KMS-11 (cell line): ENCODE results near the gene TCF12.

Experiments
- H2AFZ ChIP-seq: fragments of 200-600 bp; sonication (generic); 2 replicates; pipeline ENCODE4 v1.6.1; 2016; ENCODE audit warnings: antibody characterized with exemption, mixed run types, low read depth
- H3K27ac ChIP-seq: fragments of 200-600 bp; sonication (generic); 2 replicates; pipeline ENCODE4 v1.6.1; 2016; ENCODE audit warnings: mild to moderate bottlenecking, mixed run types
- H3K27me3 ChIP-seq: fragments of 200-600 bp; sonication (generic); 2 replicates; pipeline ENCODE4 v1.6.1; 2017; ENCODE audit warnings: mild to moderate bottlenecking, low read depth, mixed run types, moderate library complexity; ENCODE audit not compliant: insufficient read depth
- H3K36me3 ChIP-seq: fragments of 200-600 bp; sonication (generic); 2 replicates; pipeline ENCODE4 v1.6.1; 2017; ENCODE audit warnings: mild to moderate bottlenecking, mixed run types; ENCODE audit not compliant: insufficient read depth
- H3K4me1 ChIP-seq: fragments of 200-600 bp; sonication (generic); 2 replicates; pipeline ENCODE4 v1.6.1; 2016; ENCODE audit warnings: mild to moderate bottlenecking, low read depth, mixed run types; ENCODE audit not compliant: poor library complexity, severe bottlenecking
- H3K4me2 ChIP-seq: fragments of 200-600 bp; sonication (generic); 2 replicates; pipeline ENCODE4 v1.7.0; 2016; ENCODE audit warnings: mild to moderate bottlenecking, mixed run types
- H3K4me3 ChIP-seq: fragments of 200-600 bp; sonication (generic); IDR thresholded peaks from 2 replicates; pipeline ENCODE4 v1.6.1; 2017; ENCODE audit warnings: low read depth, low read length, mixed read lengths; ENCODE audit not compliant: insufficient read depth
- H3K79me2 ChIP-seq: fragments of 200-600 bp; sonication (generic); 2 replicates; pipeline ENCODE4 v1.6.1; 2016; ENCODE audit warnings: low read depth, mixed run types; ENCODE audit not compliant: insufficient read depth
- H3K9ac ChIP-seq: fragments of 200-600 bp; sonication (generic); 2 replicates; pipeline ENCODE4 v1.6.1; 2016; ENCODE audit warnings: mild to moderate bottlenecking, mixed run types
- H4K20me1 ChIP-seq: fragments of 200-600 bp; sonication (generic); 2 replicates; pipeline ENCODE4 v1.6.1; 2016; ENCODE audit warnings: mild to moderate bottlenecking, mixed run types; ENCODE audit not compliant: insufficient read depth
- TF ChIP-seq, protein P1 (sequence below): fragments of 200-600 bp; sonication (generic); conservative IDR thresholded peaks from 2 replicates; pipeline ENCODE4 v1.6.1; 2017; ENCODE audit warnings: low read depth, mild to moderate bottlenecking, antibody characterized with exemption, low read length, moderate library complexity, mixed read lengths

The TCF12 gene

GRCh38 chr15:57198654-57199291 is 280.3 kb downstream of the TCF12 start:
- Histone ChIP-seq H3K9ac (no peak overlapping the region), H3K27ac (peak overlapping the region; percentile 1; the same call in 1 of the 2 replicates), H3K36me3 (no peaks in the 10 kb centered on the region), H3K4me3 (no peak overlapping the region), H3K4me2 (peak overlapping the region; percentile 0; the same call in 1 of the 2 replicates), H3K27me3 (no peaks in the 10 kb centered on the region), H3K4me1 (peaks cover 18% of the 10 kb centered on the region), H4K20me1 (no peaks in the 10 kb centered on the region), H3K79me2 (no peaks in the 10 kb centered on the region), H2AFZ (no peak overlapping the region)
- TF ChIP-seq, protein P1, sequence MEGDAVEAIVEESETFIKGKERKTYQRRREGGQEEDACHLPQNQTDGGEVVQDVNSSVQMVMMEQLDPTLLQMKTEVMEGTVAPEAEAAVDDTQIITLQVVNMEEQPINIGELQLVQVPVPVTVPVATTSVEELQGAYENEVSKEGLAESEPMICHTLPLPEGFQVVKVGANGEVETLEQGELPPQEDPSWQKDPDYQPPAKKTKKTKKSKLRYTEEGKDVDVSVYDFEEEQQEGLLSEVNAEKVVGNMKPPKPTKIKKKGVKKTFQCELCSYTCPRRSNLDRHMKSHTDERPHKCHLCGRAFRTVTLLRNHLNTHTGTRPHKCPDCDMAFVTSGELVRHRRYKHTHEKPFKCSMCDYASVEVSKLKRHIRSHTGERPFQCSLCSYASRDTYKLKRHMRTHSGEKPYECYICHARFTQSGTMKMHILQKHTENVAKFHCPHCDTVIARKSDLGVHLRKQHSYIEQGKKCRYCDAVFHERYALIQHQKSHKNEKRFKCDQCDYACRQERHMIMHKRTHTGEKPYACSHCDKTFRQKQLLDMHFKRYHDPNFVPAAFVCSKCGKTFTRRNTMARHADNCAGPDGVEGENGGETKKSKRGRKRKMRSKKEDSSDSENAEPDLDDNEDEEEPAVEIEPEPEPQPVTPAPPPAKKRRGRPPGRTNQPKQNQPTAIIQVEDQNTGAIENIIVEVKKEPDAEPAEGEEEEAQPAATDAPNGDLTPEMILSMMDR, result no peak

GRCh38 chr15:57201578-57201977 is 283.1 kb downstream of the TCF12 start:
- H3K27me3 ChIP-seq, result no peaks in the 10 kb centered on the region
- no peaks in the 10 kb centered on the region for H3K36me3 ChIP-seq
- H3K79me2 ChIP-seq, result no peaks in the 10 kb centered on the region
- H3K4me3 ChIP-seq, result no peak overlapping the region
- no peak overlapping the region for H3K27ac ChIP-seq
- no peak overlapping the region for H3K9ac ChIP-seq
- no peaks in the 10 kb centered on the region for H4K20me1 ChIP-seq
- TF ChIP-seq, protein P1, result no peak
- no peak overlapping the region for H2AFZ ChIP-seq
- no peak overlapping the region for H3K4me2 ChIP-seq
- H3K4me1 ChIP-seq, result peaks cover 18% of the 10 kb centered on the region

DNA sequence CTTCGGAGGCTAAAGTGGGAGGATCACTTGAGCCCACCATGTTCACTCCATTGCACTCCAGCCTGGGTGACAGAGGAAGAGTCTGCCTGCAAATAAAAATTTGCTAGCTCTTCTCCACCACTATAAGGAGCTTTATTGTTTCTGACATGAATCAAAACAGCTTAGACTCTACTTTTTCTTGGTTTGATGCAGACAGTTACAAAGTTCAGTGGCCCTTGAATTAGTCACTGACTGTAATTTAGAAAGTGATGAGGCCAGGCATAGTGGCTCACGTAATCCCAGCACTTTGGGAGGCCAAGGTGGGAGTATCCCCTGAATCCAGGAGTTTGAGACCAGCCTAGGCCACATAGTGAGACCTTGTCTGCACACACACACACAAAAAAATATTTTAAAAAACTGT is 285.5 kb downstream of the TCF12 start:
- no peaks in the 10 kb centered on the region for H3K79me2 ChIP-seq
- no peaks in the 10 kb centered on the region for H3K27me3 ChIP-seq
- H4K20me1 ChIP-seq, result no peaks in the 10 kb centered on the region
- H2AFZ ChIP-seq, result no peak overlapping the region
- TF ChIP-seq, protein P1, result no peak
- no peak overlapping the region for H3K27ac ChIP-seq
- H3K9ac ChIP-seq, result no peak overlapping the region
- H3K36me3 ChIP-seq, result no peaks in the 10 kb centered on the region
- H3K4me3 ChIP-seq, result no peak overlapping the region
- H3K4me1 ChIP-seq, result peaks cover 7% of the 10 kb centered on the region
- no peak overlapping the region for H3K4me2 ChIP-seq

DNA sequence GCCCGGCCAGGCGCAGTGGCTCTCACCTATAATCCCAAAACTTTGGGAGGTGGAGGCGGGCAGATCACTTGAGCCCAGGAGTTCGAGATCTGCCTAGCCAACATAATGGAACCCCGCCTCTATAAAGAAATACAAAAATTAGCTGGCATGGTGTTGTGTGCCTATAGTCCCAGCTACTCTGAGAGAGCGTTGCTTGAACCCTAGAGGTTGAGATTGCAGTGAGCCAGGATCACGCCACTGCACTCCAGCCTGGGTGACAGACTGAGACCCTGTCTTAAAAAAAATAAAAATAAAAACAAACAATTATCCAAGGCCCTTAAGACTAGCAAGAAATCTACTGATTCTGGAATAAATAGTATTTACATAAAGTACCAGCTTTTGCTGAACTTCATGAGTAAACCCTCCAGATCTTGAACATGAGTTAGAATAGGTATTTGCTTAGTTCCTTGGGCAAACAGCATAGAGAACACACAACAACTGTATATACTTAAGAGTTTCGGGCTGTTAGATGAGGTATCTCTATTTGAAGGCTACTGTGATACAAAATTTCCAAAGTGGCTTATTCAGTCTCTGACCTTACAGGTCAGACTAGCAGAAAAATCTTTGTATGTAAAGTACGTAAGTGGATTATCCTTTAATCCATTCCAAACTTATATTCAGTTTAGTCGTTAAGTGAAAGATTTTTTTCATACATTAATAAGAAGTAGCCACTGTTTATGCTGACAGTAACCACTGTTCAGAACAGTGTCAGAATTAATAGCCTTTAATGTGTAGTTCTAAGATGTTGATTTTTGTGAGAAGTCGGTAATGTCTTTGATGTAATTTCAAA is 286.8 kb downstream of the TCF12 start:
- H3K27me3 ChIP-seq, result no peaks in the 10 kb centered on the region
- H3K79me2 ChIP-seq, result no peaks in the 10 kb centered on the region
- no peak overlapping the region for H2AFZ ChIP-seq
- TF ChIP-seq, protein P1, result no peak
- H3K9ac ChIP-seq, result no peak overlapping the region
- H3K27ac ChIP-seq, result no peak overlapping the region
- no peaks in the 10 kb centered on the region for H3K4me1 ChIP-seq
- no peak overlapping the region for H3K4me2 ChIP-seq
- no peaks in the 10 kb centered on the region for H4K20me1 ChIP-seq
- H3K36me3 ChIP-seq, result no peaks in the 10 kb centered on the region
- H3K4me3 ChIP-seq, result no peak overlapping the region
